Measurements from ENCODE around the gene RING1. TPM values are rescaled to one million over a fixed set of nuclear protein-coding genes. Genes with fewer than 3 reads are reported as not detected.

RING1 gene
- total and polyA plus RNA-seq, 10 of the 15 experiments (the other 5 are each of a cell fraction or from before 2014, with no cell fraction given) = 2.0 to 27.2 (median 15.8) TPM

GRCh38 chr6:33166363-33166762 is 41.9 kb upstream of the RING1 start (continued):
- TF ChIP-seq CEBPZ (IDR thresholded peaks at IDR 0.05; ENCODE audit: low read depth, low read length) (no peak), E2F4 (IDR thresholded peaks at IDR 0.05; ENCODE audit: low read depth, low read length) (no peak), POU2F2 (IDR thresholded peaks at IDR 0.05; ENCODE audit: borderline replicate concordance, low read depth, low read length) (no peak), PAX8 (IDR thresholded peaks at IDR 0.05) (no peak), NR2C1 (IDR thresholded peaks at IDR 0.05) (no peak), USF2 (IDR thresholded peaks at IDR 0.05; ENCODE audit: borderline replicate concordance, low read depth, low read length) (no peak), ELK1 (IDR thresholded peaks at IDR 0.05; ENCODE audit: low read depth, low read length) (no peak)
